ENCODE data around the gene FBXO39.

GRCh38 chr17:6756425-6757031, 19.5 kb upstream of the FBXO39 start:
- TF ChIP-seq CTCF (IDR thresholded peaks at IDR 0.05): no peak
- TF ChIP-seq POLR2AphosphoS5 (IDR thresholded peaks at IDR 0.05): no peak

All from prostate gland (tissue), 2 donors.